Astrocyte (in vitro differentiated cells and primary cell): ENCODE measurements around the gene RSPH1. TPM values are rescaled to one million over a fixed set of nuclear protein-coding genes. Genes with fewer than 3 reads are reported as not detected.

Source experiments
- DNase-seq: peaks from one replicate; pipeline ENCODE4 v3.0.0-alpha.2; 2010; ENCODE audit warnings: low read depth
- FAIRE-seq: peaks from 2 replicates; lab custom pipeline; 2011; peaks lifted over from hg19 to GRCh38; lab: Jason Lieb, UNC
- H2AFZ ChIP-seq: 2 replicates; pipeline ENCODE4 v1.6.0; 2012; ENCODE audit warnings: low read depth, low read length, inconsistent platforms
- H3K27ac ChIP-seq: 2 replicates; pipeline ENCODE4 v1.5.1; 2011; ENCODE audit warnings: low read depth, low read length, inconsistent platforms
- H3K27me3 ChIP-seq: 2 replicates; pipeline ENCODE4 v1.6.0; 2011; ENCODE audit warnings: low read length, inconsistent platforms; ENCODE audit not compliant: insufficient read depth
- H3K36me3 ChIP-seq: 2 replicates; pipeline ENCODE4 v1.5.1; 2011; ENCODE audit warnings: low read length, inconsistent platforms; ENCODE audit not compliant: insufficient read depth
- H3K4me1 ChIP-seq: 2 replicates; pipeline ENCODE4 v1.5.1; 2011; ENCODE audit warnings: low read length, inconsistent platforms; ENCODE audit not compliant: insufficient read depth
- H3K4me2 ChIP-seq: 2 replicates; pipeline ENCODE4 v1.6.0; 2012; ENCODE audit warnings: low read length, inconsistent platforms
- H3K4me3 ChIP-seq: 2 replicates; pipeline ENCODE4 v1.5.1; 2011; ENCODE audit warnings: low read depth, mild to moderate bottlenecking, low read length, inconsistent platforms; ENCODE audit not compliant: insufficient read depth
- H3K79me2 ChIP-seq: 2 replicates; pipeline ENCODE4 v1.6.0; 2012; ENCODE audit warnings: mild to moderate bottlenecking, low read length, inconsistent platforms; ENCODE audit not compliant: insufficient read depth
- H3K9ac ChIP-seq: 2 replicates; pipeline ENCODE4 v1.6.0; 2012; ENCODE audit warnings: mild to moderate bottlenecking, low read length, inconsistent platforms
- H3K9me3 ChIP-seq: 2 replicates; pipeline ENCODE4 v1.5.1; 2012; ENCODE audit warnings: low read depth, mild to moderate bottlenecking, low read length, inconsistent platforms; ENCODE audit not compliant: insufficient read depth
- H4K20me1 ChIP-seq: 2 replicates; pipeline ENCODE4 v1.6.0; 2012; ENCODE audit warnings: low read length, inconsistent platforms; ENCODE audit not compliant: insufficient read depth
- H3K27ac Mint-ChIP-seq: one replicate; pipeline ENCODE4 v1.8.0; 2021; ENCODE audit warnings: mild to moderate bottlenecking, mixed read lengths; ENCODE audit not compliant: unreplicated experiment
- H3K27me3 Mint-ChIP-seq: one replicate; pipeline ENCODE4 v1.8.0; 2021; ENCODE audit warnings: low read depth, mixed read lengths; ENCODE audit not compliant: unreplicated experiment
- H3K36me3 Mint-ChIP-seq: one replicate; pipeline ENCODE4 v1.8.0; 2021; ENCODE audit warnings: low read depth, mixed read lengths; ENCODE audit not compliant: unreplicated experiment
- H3K4me1 Mint-ChIP-seq: one replicate; pipeline ENCODE4 v1.8.0; 2021; ENCODE audit warnings: low read depth, mixed read lengths; ENCODE audit not compliant: unreplicated experiment
- H3K4me3 Mint-ChIP-seq: one replicate; pipeline ENCODE4 v1.8.0; 2021; ENCODE audit warnings: mild to moderate bottlenecking, moderate library complexity, mixed read lengths; ENCODE audit not compliant: unreplicated experiment
- H3K9me3 Mint-ChIP-seq: one replicate; pipeline ENCODE4 v1.8.0; 2021; ENCODE audit warnings: mild to moderate bottlenecking, mixed read lengths; ENCODE audit not compliant: unreplicated experiment
- EZH2 ChIP-seq: IDR thresholded peaks from 2 replicates; pipeline ENCODE4 v1.6.1; 2012; ENCODE audit warnings: mild to moderate bottlenecking, low read length, inconsistent platforms; ENCODE audit not compliant: insufficient read depth
- total RNA-seq: library from RNA; stranded (reverse); gene quantifications from 2 replicates; pipeline ENCODE4 v1.2.1, GENCODE V29; 2021
- TF ChIP-seq, protein P1 (sequence below): IDR thresholded peaks from 2 replicates; pipeline ENCODE4 v1.5.1; 2011; ENCODE audit warnings: low read depth, mild to moderate bottlenecking, inconsistent platforms, low read length, moderate library complexity; ENCODE audit not compliant: insufficient read depth

The RSPH1 gene
- total RNA-seq, 1 donor from 2014 or later = 0.43 TPM

DNA sequence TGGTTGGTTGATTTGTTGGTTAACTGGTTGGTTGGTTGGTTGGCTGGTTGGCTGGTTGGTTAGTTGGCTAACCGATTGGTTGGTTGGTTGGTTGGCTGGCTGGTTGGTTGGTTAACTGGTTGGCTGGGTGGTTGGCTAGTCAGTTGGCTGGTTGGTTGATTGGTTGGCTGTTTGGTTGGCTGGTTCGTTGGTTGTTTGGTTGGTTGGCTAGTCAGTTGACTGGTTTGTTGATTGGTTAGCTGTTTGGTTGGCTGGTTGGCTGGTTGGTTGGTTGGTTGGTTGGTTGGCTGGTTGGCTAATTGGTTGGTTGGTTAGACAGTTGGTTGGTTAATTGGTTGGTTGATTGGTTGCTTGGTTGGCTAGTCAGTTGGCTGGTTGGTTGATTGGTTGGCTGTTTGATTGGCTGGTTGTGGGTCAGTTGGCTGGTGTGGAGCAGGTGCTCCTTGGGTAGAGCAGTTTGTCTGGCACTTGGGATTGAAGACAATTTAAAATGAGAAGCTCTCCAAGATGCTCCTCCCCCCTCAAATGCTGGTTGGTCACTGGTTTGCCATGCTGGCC lies 6.9 kb downstream of the RSPH1 start:
- DNase-seq (no peak), FAIRE-seq (no peak)
- Histone ChIP-seq H4K20me1 (no peaks in the 10 kb centered on the region), H3K4me2 (no peak overlapping the region), H3K9me3 (no peaks in the 10 kb centered on the region), H3K36me3 (no peaks in the 10 kb centered on the region), H3K4me1 (no peaks in the 10 kb centered on the region), H3K27me3 (peaks cover 12% of the 10 kb centered on the region), H3K9ac (no peak overlapping the region), H2AFZ (no peak overlapping the region), H3K4me3 (no peak overlapping the region), H3K27ac (no peak overlapping the region), H3K79me2 (no peaks in the 10 kb centered on the region)
- peaks cover 27% of the 10 kb centered on the region for H3K27me3 Mint-ChIP-seq
- H3K4me3 Mint-ChIP-seq = no peak overlapping the region
- H3K4me1 Mint-ChIP-seq = no peaks in the 10 kb centered on the region
- TF ChIP-seq, protein P1, sequence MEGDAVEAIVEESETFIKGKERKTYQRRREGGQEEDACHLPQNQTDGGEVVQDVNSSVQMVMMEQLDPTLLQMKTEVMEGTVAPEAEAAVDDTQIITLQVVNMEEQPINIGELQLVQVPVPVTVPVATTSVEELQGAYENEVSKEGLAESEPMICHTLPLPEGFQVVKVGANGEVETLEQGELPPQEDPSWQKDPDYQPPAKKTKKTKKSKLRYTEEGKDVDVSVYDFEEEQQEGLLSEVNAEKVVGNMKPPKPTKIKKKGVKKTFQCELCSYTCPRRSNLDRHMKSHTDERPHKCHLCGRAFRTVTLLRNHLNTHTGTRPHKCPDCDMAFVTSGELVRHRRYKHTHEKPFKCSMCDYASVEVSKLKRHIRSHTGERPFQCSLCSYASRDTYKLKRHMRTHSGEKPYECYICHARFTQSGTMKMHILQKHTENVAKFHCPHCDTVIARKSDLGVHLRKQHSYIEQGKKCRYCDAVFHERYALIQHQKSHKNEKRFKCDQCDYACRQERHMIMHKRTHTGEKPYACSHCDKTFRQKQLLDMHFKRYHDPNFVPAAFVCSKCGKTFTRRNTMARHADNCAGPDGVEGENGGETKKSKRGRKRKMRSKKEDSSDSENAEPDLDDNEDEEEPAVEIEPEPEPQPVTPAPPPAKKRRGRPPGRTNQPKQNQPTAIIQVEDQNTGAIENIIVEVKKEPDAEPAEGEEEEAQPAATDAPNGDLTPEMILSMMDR = no peak
- TF ChIP-seq EZH2 = no peak
- no peaks in the 10 kb centered on the region for H3K36me3 Mint-ChIP-seq
- no peak overlapping the region for H3K27ac Mint-ChIP-seq
- peaks cover 3% of the 10 kb centered on the region for H3K9me3 Mint-ChIP-seq

DNA sequence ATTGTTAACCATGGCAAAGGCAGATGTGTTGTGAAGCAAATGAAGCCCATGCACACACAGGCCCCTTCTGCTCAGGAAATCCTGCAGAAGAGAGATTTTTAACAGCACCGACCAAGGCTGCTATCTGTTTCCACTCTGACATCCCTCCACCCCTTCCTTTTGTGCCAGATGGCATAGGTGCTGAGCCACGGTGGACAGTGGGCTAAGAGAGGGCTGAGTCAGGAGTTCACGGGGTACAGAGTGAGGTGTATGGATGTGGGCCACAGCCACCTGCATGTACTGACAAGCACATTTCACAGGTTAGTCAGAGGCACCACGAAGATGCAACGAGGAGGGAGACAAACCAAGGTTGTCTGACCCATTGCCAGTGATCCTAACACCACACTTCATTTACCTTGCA lies 9.5 kb downstream of the RSPH1 start:
- Mint-ChIP-seq H3K36me3 (no peaks in the 10 kb centered on the region), H3K4me3 (no peak overlapping the region), H3K27ac (no peak overlapping the region), H3K27me3 (peaks cover 27% of the 10 kb centered on the region), H3K4me1 (no peaks in the 10 kb centered on the region), H3K9me3 (peaks cover 3% of the 10 kb centered on the region)
- TF ChIP-seq EZH2 = no peak
- TF ChIP-seq, protein P1 = no peak
- Histone ChIP-seq H3K4me2 (no peak overlapping the region), H3K79me2 (no peaks in the 10 kb centered on the region), H3K9me3 (no peaks in the 10 kb centered on the region), H3K27me3 (peaks cover 16% of the 10 kb centered on the region), H4K20me1 (no peaks in the 10 kb centered on the region), H3K27ac (no peak overlapping the region), H3K36me3 (no peaks in the 10 kb centered on the region), H3K4me1 (no peaks in the 10 kb centered on the region), H3K4me3 (no peak overlapping the region), H3K9ac (no peak overlapping the region), H2AFZ (no peak overlapping the region)
- FAIRE-seq (no peak), DNase-seq (no peak)

DNA sequence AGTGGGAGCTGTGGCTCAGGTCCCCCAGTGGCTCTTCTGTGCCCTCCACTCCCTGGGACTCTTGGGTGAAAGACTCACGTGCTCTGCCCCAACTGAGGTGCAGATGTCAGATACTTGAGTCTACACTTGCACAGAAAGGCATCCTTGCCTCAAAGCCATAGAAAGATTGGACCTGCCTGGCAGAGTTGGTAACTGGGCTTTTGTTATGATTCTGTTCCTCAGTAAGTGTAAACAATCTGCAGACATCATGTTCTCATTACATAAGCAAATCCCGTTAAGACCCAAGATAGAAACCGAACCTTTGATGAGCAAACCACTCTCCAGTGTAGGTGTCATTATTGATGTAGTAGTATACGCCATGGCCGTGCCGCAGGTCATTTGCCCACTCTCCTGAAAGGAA lies 10.0 kb downstream of the RSPH1 start:
- Histone ChIP-seq H4K20me1 (no peaks in the 10 kb centered on the region), H3K4me2 (no peak overlapping the region), H3K79me2 (no peaks in the 10 kb centered on the region), H3K4me3 (no peak overlapping the region), H3K9ac (no peak overlapping the region), H3K27me3 (peaks cover 16% of the 10 kb centered on the region), H3K36me3 (no peaks in the 10 kb centered on the region), H2AFZ (no peak overlapping the region), H3K27ac (no peak overlapping the region), H3K4me1 (no peaks in the 10 kb centered on the region), H3K9me3 (no peaks in the 10 kb centered on the region)
- no peak overlapping the region for H3K4me3 Mint-ChIP-seq
- H3K27ac Mint-ChIP-seq = no peak overlapping the region
- H3K9me3 Mint-ChIP-seq = peaks cover 2% of the 10 kb centered on the region
- FAIRE-seq (no peak), DNase-seq (no peak)
- TF ChIP-seq, protein P1 = no peak
- TF ChIP-seq EZH2 = no peak
- H3K36me3 Mint-ChIP-seq = no peaks in the 10 kb centered on the region
- H3K4me1 Mint-ChIP-seq = no peaks in the 10 kb centered on the region
- peaks cover 26% of the 10 kb centered on the region for H3K27me3 Mint-ChIP-seq
